Measurements from ENCODE around the gene TOGARAM1.

DNA sequence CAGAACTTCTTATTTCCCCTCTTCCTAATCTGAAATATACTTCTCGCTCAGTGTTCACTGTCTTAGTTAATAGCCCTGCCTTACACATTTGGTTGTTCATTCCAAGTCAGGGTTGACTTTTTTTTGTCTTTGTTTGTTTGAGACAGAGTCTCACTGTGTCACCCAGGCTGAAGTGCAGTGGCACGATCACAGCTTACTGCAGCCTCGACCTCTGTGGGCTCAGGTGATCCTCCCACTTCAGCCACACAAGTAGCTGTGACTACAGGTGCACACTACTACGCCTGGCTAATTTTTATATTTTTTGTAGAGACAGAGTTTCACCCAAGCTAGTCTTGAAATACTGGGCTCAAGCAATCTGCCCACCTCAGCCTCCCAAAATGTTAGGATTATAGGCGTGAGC, 79.7 kb downstream of the TOGARAM1 start:
- TF ChIP-seq, protein P1, sequence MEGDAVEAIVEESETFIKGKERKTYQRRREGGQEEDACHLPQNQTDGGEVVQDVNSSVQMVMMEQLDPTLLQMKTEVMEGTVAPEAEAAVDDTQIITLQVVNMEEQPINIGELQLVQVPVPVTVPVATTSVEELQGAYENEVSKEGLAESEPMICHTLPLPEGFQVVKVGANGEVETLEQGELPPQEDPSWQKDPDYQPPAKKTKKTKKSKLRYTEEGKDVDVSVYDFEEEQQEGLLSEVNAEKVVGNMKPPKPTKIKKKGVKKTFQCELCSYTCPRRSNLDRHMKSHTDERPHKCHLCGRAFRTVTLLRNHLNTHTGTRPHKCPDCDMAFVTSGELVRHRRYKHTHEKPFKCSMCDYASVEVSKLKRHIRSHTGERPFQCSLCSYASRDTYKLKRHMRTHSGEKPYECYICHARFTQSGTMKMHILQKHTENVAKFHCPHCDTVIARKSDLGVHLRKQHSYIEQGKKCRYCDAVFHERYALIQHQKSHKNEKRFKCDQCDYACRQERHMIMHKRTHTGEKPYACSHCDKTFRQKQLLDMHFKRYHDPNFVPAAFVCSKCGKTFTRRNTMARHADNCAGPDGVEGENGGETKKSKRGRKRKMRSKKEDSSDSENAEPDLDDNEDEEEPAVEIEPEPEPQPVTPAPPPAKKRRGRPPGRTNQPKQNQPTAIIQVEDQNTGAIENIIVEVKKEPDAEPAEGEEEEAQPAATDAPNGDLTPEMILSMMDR (conservative IDR thresholded peaks at IDR 0.05) = no peak
- TF ChIP-seq EZH2 (IDR thresholded peaks at IDR 0.05; ENCODE audit: low read depth) = no peak

Measured in PC-9 (cell line).